Right cardiac atrium (tissue), 5 donors: ENCODE data around the gene SLC51A. TPM values are rescaled to one million over a fixed set of nuclear protein-coding genes. Genes with fewer than 3 reads are reported as not detected.
A peak's percentile ranks its signal among the peaks of the same experiment; 100 is the strongest.

Source experiments
- ATAC-seq, 2 donors: fragments of 200-7000 bp; cut with Tn5 transposase; one replicate each; pipeline versions ENCODE4 v1.8.0 to v1.9.1; 2020; ENCODE audit warnings: moderate library complexity in 2 of 2, mild to moderate bottlenecking in 1 of 2
- DNase-seq, 3 donors: peaks; one replicate each; pipeline ENCODE4 v3.0.0-alpha.2; 2020
- H3K27ac ChIP-seq: one replicate; pipeline ENCODE4 v1.5.1; 2013; ENCODE audit warnings: mild to moderate bottlenecking, low read length, control low read depth, moderate library complexity
- H3K27me3 ChIP-seq: one replicate; pipeline ENCODE4 v1.6.1; 2013; ENCODE audit not compliant: control insufficient read depth, insufficient read depth
- H3K4me1 ChIP-seq: one replicate; pipeline ENCODE4 v1.6.1; 2013; ENCODE audit warnings: low read length; ENCODE audit not compliant: control insufficient read depth, insufficient read depth
- H3K4me3 ChIP-seq: one replicate; pipeline ENCODE4 v1.5.1; 2013; ENCODE audit warnings: low read length, control low read depth
- H3K9me3 ChIP-seq: one replicate; pipeline ENCODE4 v1.6.1; 2013; ENCODE audit warnings: low read length; ENCODE audit not compliant: control insufficient read depth
- WGBS: extraction: QIAGEN DNeasy Blood & Tissue Kit; methylation state at CpG from one replicate; pipeline ENCODE4 v1.1.7; 2013; 5-methylcytosine and 5-hydroxymethylcytosine counted together
- intact Hi-C, 4 donors: fragments of 100-400 bp; cut with DNase I; formaldehyde crosslinking; loops; one replicate each; pipeline versions ENCODE4 v1.11.0 to v1.14.0; 2022 to 2023
- polyA plus RNA-seq: library from polyadenylated mRNA; stranded (reverse); fragments of 200-250 nt; gene quantifications from one replicate; pipeline ENCODE4 v1.2.3, GENCODE V29; 2013
- total RNA-seq, 4 donors: library from RNA; stranded (reverse); fragmentation: NEBNext Ultra II Directional; extraction: Animal tissue kit (Norgen Biotek cat#: 25700); gene quantifications; one replicate each; pipeline ENCODE4 v1.2.1, GENCODE V29; 2021
- donor health status: healthy with polysubstance abuse.
- donor health status: DM: no; HTN: yes; CAD: no.
- donor health status: DM: no; HTN: no; CAD: no.
- donor health status: DM: no; HTN: yes; CAD: no; lungs with severe emphysema.
- donor health status: DM: yes; HTN: yes; CAD: no.

Gene SLC51A
- total and polyA plus RNA-seq, 5 donors, result 0.23 to 0.81 (median 0.68) TPM; not detected in 2

GRCh38 chr3:196274585-196274984 lies 58.3 kb downstream of the SLC51A start:
- H3K27ac ChIP-seq, result no peak overlapping the region
- peaks cover 13% of the 10 kb centered on the region for H3K4me1 ChIP-seq
- intact Hi-C loops, result no loop called here
- no peak for DNase-seq
- 92% methylated on average over 5 of the region's 5 CpGs for WGBS
- no peak for ATAC-seq
- H3K9me3 ChIP-seq, result no peaks in the 10 kb centered on the region
- no peak overlapping the region for H3K4me3 ChIP-seq
- H3K27me3 ChIP-seq, result no peaks in the 10 kb centered on the region

- DNase-seq (no peak), ATAC-seq (no peak)
- intact Hi-C loops, result no loop called here
- H3K4me3 ChIP-seq, result no peak overlapping the region
- H3K9me3 ChIP-seq, result no peaks in the 10 kb centered on the region
- WGBS, result 94% methylated on average over 5 of the region's 5 CpGs
- no peaks in the 10 kb centered on the region for H3K27me3 ChIP-seq
- no peak overlapping the region for H3K27ac ChIP-seq
- peaks cover 15% of the 10 kb centered on the region for H3K4me1 ChIP-seq
Observed at GRCh38 chr3:196275126-196275525, 58.8 kb downstream of the SLC51A start.

GRCh38 chr3:196280689-196281440 lies 64.5 kb downstream of the SLC51A start:
- DNase-seq, result no peak
- no peaks in the 10 kb centered on the region for H3K27me3 ChIP-seq
- H3K9me3 ChIP-seq, result no peaks in the 10 kb centered on the region
- peak overlapping the region; percentile 93 for H3K27ac ChIP-seq
- peaks cover 14% of the 10 kb centered on the region for H3K4me1 ChIP-seq
- H3K4me3 ChIP-seq, result no peak overlapping the region
- WGBS, result 68% methylated on average over 7 of the region's 7 CpGs
- intact Hi-C loops, result no loop called here
- ATAC-seq, result no peak

GRCh38 chr3:196281962-196282361 lies 65.6 kb downstream of the SLC51A start:
- H3K4me1 ChIP-seq, result peaks cover 14% of the 10 kb centered on the region
- ATAC-seq, result no peak
- no peaks in the 10 kb centered on the region for H3K9me3 ChIP-seq
- H3K4me3 ChIP-seq, result no peak overlapping the region
- DNase-seq, result no peak
- intact Hi-C loops, result no loop called here
- H3K27ac ChIP-seq, result peak overlapping the region; percentile 57
- H3K27me3 ChIP-seq, result no peaks in the 10 kb centered on the region
- WGBS, result 69% methylated on average over 4 of the region's 4 CpGs

Other genes with a start within 250 kb of the SLC51A start
- 100 to 1,000 TPM in 1 of 4 donors, 10 to 100 TPM in 3; 64.1 to 199 (median 91.4) TPM for gene TFRC, start 134.4 kb upstream of the SLC51A start, total RNA-seq
- gene TFRC, start 134.4 kb upstream of the SLC51A start, polyA plus RNA-seq, result 23.4 TPM
- not detected for gene ZDHHC19, start 5.1 kb upstream of the SLC51A start, total RNA-seq
- 1.9 TPM for gene ZDHHC19, start 5.1 kb upstream of the SLC51A start, polyA plus RNA-seq
- 10 to 100 TPM; 79.7 to 87.7 (median 85.7) TPM for gene PCYT1A, start 71.2 kb downstream of the SLC51A start, total RNA-seq
- 34.8 TPM for gene PCYT1A, start 71.2 kb downstream of the SLC51A start, polyA plus RNA-seq
- gene DYNLT2B, start 101.7 kb downstream of the SLC51A start, total RNA-seq, result 1 to 10 TPM; 3.6 to 4.7 (median 4.7) TPM
- 8.4 TPM for gene DYNLT2B, start 101.7 kb downstream of the SLC51A start, polyA plus RNA-seq
- gene TM4SF19, start 121.9 kb downstream of the SLC51A start, total RNA-seq, result not detected
- gene TM4SF19, start 121.9 kb downstream of the SLC51A start, polyA plus RNA-seq, result not detected
- 10 to 100 TPM; 33.7 to 36.3 (median 35.4) TPM for gene UBXN7, start 215.9 kb downstream of the SLC51A start, total RNA-seq
- 11.6 TPM for gene UBXN7, start 215.9 kb downstream of the SLC51A start, polyA plus RNA-seq